Keratinocyte (primary cell): Measurements from ENCODE around the gene ZNF560. TPM values are rescaled to one million over a fixed set of nuclear protein-coding genes. Genes with fewer than 3 reads are reported as not detected.

Experiments used
- DNase-seq: peaks from one replicate; pipeline ENCODE4 v3.0.0-alpha.2; 2011; ENCODE audit warnings: low read depth, missing footprints, low spot score
- FAIRE-seq: peaks from 2 replicates; lab custom pipeline; 2011; peaks lifted over from hg19 to GRCh38; lab: Jason Lieb, UNC
- H2AFZ ChIP-seq: 2 replicates; pipeline ENCODE4 v1.6.0; 2012; ENCODE audit warnings: low read length, control low read depth, inconsistent platforms; ENCODE audit not compliant: control insufficient read depth
- H3K27ac ChIP-seq: 2 replicates; pipeline ENCODE4 v1.5.1; 2011; ENCODE audit warnings: low read length; ENCODE audit not compliant: control insufficient read depth, insufficient read depth
- H3K27me3 ChIP-seq: 3 replicates; pipeline ENCODE4 v1.6.0; 2011; ENCODE audit warnings: low read length; ENCODE audit not compliant: control insufficient read depth, insufficient read depth; ENCODE audit errors: extremely low read depth
- H3K36me3 ChIP-seq, 2 experiments: 2 replicates in 1 of 2; 3 replicates in 1 of 2; pipeline ENCODE4 v1.5.1; 2011; ENCODE audit warnings: low read length in 2 of 2, mild to moderate bottlenecking in 1 of 2; ENCODE audit not compliant: control insufficient read depth in 2 of 2, insufficient read depth in 2 of 2; ENCODE audit errors: extremely low read depth in 1 of 2
- H3K4me1 ChIP-seq: 3 replicates; pipeline ENCODE4 v1.5.1; 2011; ENCODE audit warnings: low read length; ENCODE audit not compliant: control insufficient read depth, insufficient read depth; ENCODE audit errors: extremely low read depth
- H3K4me2 ChIP-seq: 3 replicates; pipeline ENCODE4 v1.6.0; 2011; ENCODE audit warnings: low read depth, low read length; ENCODE audit not compliant: control insufficient read depth, insufficient read depth; ENCODE audit errors: extremely low read depth
- H3K4me3 ChIP-seq, 3 experiments: fragments of 200-600 bp in 1 of 3; sonication (generic) in 1 of 3; 2 replicates in 2 of 3; 3 replicates in 1 of 3; pipeline ENCODE4 v1.5.1; 2011 to 2016; ENCODE audit warnings: low read length in 3 of 3, mild to moderate bottlenecking in 3 of 3, control low read depth in 2 of 3, inconsistent platforms in 1 of 3, low read depth in 1 of 3, mixed read lengths in 1 of 3, mixed run types in 1 of 3, moderate library complexity in 1 of 3; ENCODE audit not compliant: control insufficient read depth in 2 of 3, insufficient read depth in 2 of 3; ENCODE audit errors: extremely low read depth in 1 of 3
- H3K79me2 ChIP-seq: 2 replicates; pipeline ENCODE4 v1.6.0; 2012; ENCODE audit warnings: low read length; ENCODE audit not compliant: control insufficient read depth, insufficient read depth
- H3K9ac ChIP-seq: 3 replicates; pipeline ENCODE4 v1.6.0; 2011; ENCODE audit warnings: low read length; ENCODE audit not compliant: control insufficient read depth, insufficient read depth; ENCODE audit errors: extremely low read depth
- H3K9me1 ChIP-seq: 3 replicates; pipeline ENCODE4 v1.6.0; 2011; ENCODE audit warnings: low read length; ENCODE audit not compliant: control insufficient read depth, insufficient read depth; ENCODE audit errors: extremely low read depth
- H3K9me3 ChIP-seq: 2 replicates; pipeline ENCODE4 v1.5.1; 2012; ENCODE audit warnings: low read depth, low read length; ENCODE audit not compliant: control insufficient read depth
- H4K20me1 ChIP-seq: 3 replicates; pipeline ENCODE4 v1.6.0; 2011; ENCODE audit warnings: low read length; ENCODE audit not compliant: control insufficient read depth, insufficient read depth; ENCODE audit errors: extremely low read depth
- CTCF ChIP-seq, 3 experiments: IDR thresholded peaks in 1 of 3; conservative IDR thresholded peaks in 1 of 3; optimal IDR thresholded peaks in 1 of 3; 2 replicates in 2 of 3; 3 replicates in 1 of 3; pipeline versions ENCODE3 to v1.5.1; 2011; ENCODE audit warnings: low read length in 3 of 3, mild to moderate bottlenecking in 3 of 3, moderate library complexity in 2 of 3, control low read depth in 1 of 3, inconsistent platforms in 1 of 3; ENCODE audit not compliant: insufficient read depth in 2 of 3; ENCODE audit errors: extremely low read depth in 1 of 3
- EZH2 ChIP-seq: IDR thresholded peaks from one replicate; pipeline ENCODE4 v1.6.1; 2012; ENCODE audit warnings: inconsistent platforms, mild to moderate bottlenecking, low read length, moderate library complexity
- dilution Hi-C: fragments of 300-500 bp; cut with MboI; formaldehyde crosslinking; loops from one replicate; pipeline ENCODE4 v1.7.0; 2020; ENCODE audit warnings: low sequenced_read_pairs; ENCODE audit not compliant: extremely low pct_ligation_motif_present
- polyA plus RNA-seq, 5 experiments: library from polyadenylated mRNA; depleted of rRNA in 3 of 5; stranded (reverse) in 3 of 5; stranded (forward) in 1 of 5; unstranded in 1 of 5; fragments of >200 nt; gene quantifications; 1 replicate in 1 of 5; 2 replicates in 3 of 5; 3 replicates in 1 of 5; pipeline versions ENCODE4 v1.2.1 to v1.2.3, GENCODE V29; 2011 to 2012; ENCODE audit warnings: missing spikeins in 2 of 5, low read depth in 1 of 5, low replicate concordance in 1 of 5

ZNF560 gene
- polyA plus RNA-seq, 1 donor (not counting 4 experiments of a cell fraction or from before 2014, with no cell fraction given): 0.04 TPM

GRCh38 chr19:9528757-9529336 lies 30.4 kb upstream of the ZNF560 start:
- no peak for TF ChIP-seq CTCF (optimal IDR thresholded peaks at IDR 0.05 in 1 of 3, IDR thresholded peaks at IDR 0.05 in 1 of 3, conservative IDR thresholded peaks at IDR 0.05 in 1 of 3; ENCODE audit: extremely low read depth in 1 of 3, insufficient read depth in 2 of 3, low read length in 3 of 3)
- TF ChIP-seq EZH2: no peak
- H3K27me3 ChIP-seq: no peaks in the 10 kb centered on the region
- no peaks in the 10 kb centered on the region for H3K4me1 ChIP-seq
- no peaks in the 10 kb centered on the region for H4K20me1 ChIP-seq
- H3K9ac ChIP-seq: no peak overlapping the region
- no peak overlapping the region for H2AFZ ChIP-seq
- dilution Hi-C loops: no loop called here
- H3K9me1 ChIP-seq: no peaks in the 10 kb centered on the region
- peaks cover 60% of the 10 kb centered on the region for H3K9me3 ChIP-seq
- DNase-seq (no peak), FAIRE-seq (no peak)
- H3K79me2 ChIP-seq: no peaks in the 10 kb centered on the region
- H3K27ac ChIP-seq: no peak overlapping the region
- H3K4me3 ChIP-seq: no peak overlapping the region
- H3K36me3 ChIP-seq: peaks cover 37 to 39% of the 10 kb centered on the region in 2 experiments
- no peak overlapping the region for H3K4me2 ChIP-seq

- Histone ChIP-seq H3K9me3 (peaks cover 35% of the 10 kb centered on the region), H3K36me3 (peaks cover 8 to 12% of the 10 kb centered on the region in 2 experiments), H3K9me1 (no peaks in the 10 kb centered on the region), H3K9ac (no peak overlapping the region), H4K20me1 (no peaks in the 10 kb centered on the region), H3K27me3 (no peaks in the 10 kb centered on the region), H3K4me3 (no peak overlapping the region), H3K27ac (no peak overlapping the region), H3K4me2 (no peak overlapping the region), H3K79me2 (no peaks in the 10 kb centered on the region), H3K4me1 (no peaks in the 10 kb centered on the region), H2AFZ (no peak overlapping the region)
- TF ChIP-seq EZH2: no peak
- TF ChIP-seq CTCF (optimal IDR thresholded peaks at IDR 0.05 in 1 of 3, IDR thresholded peaks at IDR 0.05 in 1 of 3, conservative IDR thresholded peaks at IDR 0.05 in 1 of 3; ENCODE audit: extremely low read depth in 1 of 3, insufficient read depth in 2 of 3, low read length in 3 of 3): no peak
- DNase-seq (no peak), FAIRE-seq (no peak)
- dilution Hi-C loops: no loop called here
Observed at GRCh38 chr19:9523885-9524474, 25.6 kb upstream of the ZNF560 start.
